HG03196 (cell line): Measurements from ENCODE around the gene DSC3.
"Not testable (repeated sequence)": the region's sequence is repeated elsewhere in the genome, so short reads cannot be mapped to it uniquely, and the experiment has no call there.

ENCODE experiments used
- ATAC-seq: cut with Tn5 transposase; IDR thresholded peaks from one replicate; pipeline ENCODE4 v1.9.1; 2021; ENCODE audit not compliant: unreplicated experiment

DSC3 gene

GRCh38 chr18:31041271-31042083, 1.1 kb downstream of the DSC3 start:
- ATAC-seq = no peak

- no peak for ATAC-seq
Measured at GRCh38 chr18:31040686-31041270, 1.8 kb downstream of the DSC3 start.

DNA sequence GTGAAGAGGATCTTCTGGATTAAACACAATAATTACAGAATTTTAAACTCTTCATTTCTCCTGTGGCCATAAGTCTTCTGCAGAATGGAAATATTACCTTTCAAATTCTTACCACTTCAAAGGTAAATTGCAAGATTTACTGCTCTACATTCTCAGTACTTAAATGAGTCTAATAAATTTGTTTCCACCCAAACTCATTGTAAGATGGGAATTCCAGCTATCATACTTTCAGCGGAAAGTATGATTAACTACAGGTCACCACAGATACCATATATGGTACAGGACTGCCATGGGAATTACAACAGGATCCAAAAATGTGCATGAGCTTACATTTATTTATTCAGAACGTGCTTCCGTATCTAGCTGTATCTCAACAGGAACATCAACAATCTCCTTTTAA, 3.1 kb downstream of the DSC3 start:
- ATAC-seq = no peak

DNA sequence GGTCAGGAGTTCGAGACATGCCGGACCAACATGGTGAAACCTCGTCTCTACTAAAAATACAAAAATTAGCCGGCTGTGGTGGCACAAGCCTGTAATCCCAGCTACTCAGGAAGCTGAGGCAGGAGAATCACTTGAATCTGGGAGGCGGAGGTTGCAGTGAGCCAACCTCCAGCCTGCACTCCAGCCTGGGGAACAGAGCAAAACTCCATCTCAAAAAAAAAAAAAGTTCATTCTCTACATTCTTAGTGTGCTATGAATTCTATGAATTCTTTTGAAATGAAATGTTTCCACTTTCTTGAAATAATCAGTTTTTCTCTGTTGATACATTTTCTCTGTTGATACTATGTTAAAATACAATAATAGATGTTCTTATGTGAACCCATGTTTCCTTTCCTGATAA, 4.9 kb downstream of the DSC3 start:
- ATAC-seq = not testable (repeated sequence)

DNA sequence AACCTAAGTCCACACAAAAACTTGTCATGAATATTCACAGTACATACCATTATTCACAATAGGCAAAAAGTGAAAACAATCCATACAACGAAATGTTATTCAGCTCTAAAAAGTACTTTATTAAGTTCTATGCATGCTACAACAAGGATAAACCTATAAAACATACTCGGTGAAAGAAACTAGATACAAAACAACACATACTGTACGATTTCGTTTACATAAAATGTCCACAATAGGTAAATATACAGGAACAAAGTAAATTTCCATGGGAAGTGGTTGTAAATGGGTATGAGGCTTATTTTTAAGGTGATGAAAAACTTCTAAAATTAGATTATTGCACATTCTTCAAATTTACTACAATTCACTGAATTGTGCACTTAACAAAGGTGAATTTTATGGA, 8.0 kb downstream of the DSC3 start:
- ATAC-seq = no peak

DNA sequence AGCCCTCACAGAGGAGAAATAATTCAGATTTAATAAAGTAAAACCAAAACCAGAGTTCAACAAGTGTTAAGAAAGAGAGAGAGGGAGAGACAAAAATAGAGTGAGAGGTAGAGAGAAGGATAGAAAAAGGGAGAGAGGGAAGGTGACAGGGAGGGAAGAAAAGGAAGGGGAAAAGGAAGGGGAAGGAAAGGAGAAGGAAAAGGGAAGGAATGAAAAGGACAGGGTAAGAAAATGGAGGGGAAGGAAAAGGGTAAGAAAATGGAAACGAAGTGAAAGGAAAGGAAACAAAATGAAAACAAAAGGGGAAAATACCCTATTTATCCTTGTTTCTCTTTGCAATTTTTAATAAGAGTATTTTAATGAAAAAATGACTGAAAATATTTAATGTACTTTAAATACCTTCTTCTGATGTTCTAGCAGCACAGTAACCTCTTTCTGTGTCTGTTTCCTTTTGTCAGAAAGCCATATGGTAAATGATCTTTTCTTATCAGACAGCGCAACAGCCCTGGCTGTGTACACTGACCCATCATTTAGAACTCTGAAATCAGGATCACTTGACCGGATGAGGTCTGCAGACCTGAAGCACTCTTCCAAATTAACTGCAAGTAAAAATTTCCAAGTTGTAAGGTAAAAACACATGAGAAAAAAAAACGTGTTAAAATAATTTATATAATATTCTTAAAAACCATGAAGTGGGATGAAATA, 11.8 kb downstream of the DSC3 start:
- ATAC-seq = no peak

GRCh38 chr18:31015715-31016434, 26.7 kb downstream of the DSC3 start:
- no peak for ATAC-seq

DNA sequence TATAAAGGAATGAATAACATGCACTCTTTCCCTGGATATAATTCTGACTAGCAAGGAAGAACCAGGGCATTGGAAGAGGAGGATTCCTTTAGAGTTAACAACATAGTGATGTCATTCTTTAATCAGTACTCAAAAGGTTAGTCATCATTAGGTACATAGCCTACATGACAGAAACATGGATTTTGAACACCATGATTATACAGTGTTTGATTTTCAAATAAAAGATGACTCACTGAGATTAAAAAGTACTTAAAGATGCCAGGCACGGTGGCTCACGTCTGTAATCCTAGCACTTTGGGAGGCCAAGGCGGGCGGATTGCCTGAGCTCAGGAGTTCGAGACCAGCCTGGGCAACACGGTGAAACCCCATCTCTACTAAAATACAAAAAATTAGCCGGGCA, 31.1 kb downstream of the DSC3 start:
- not testable (repeated sequence) for ATAC-seq

DNA sequence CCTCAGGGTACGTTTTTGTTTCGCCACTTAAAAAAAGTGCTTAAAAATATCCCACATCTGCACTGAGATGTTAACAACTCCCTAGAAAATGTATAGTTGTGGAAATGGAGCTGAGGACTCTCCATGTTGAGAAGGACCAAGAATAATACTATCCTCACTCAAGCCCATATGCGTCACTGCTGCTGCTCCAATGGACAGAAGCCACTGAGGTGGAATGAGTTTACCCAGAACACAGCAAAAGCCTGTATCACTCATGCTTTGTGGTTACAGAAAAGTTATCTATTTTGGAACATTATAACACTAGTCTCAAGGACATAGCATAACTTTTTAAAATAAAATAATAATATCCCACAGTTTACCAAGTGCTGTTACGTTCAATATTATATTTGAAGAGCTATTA, 31.9 kb downstream of the DSC3 start:
- ATAC-seq = no peak

DNA sequence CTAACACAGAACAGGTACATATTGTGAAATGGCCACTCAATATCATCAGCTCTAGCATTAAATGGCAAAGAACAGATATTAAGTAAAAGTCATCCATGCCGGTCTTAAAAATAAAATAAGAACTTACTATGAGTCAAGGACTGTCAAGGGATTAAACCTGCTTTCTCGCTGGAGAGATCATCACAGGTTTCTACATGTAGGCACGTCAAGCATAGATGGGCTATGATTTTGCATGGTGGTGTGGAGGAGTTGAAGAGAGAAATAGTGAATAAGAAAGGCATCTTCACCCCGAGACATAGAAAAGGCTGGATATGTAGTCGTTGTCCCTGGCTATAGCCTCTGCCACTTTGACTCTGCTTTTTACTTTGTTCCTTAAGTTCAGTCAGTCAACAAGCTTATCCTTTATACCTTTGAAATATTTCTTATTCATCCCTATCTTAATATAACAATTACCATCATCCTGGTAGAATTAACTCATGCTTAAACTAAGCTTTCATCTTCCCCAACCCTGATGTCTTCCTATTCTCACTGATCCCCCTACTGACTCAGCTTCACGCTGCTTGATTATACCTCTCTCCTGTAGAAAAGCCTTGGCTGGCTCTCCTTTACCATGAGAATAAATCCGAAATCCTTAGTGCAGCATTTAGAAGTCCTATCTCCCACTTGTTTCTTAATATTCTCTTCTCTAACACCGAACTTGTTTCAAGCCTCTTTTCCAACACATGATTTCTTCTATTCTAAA, 42.5 kb downstream of the DSC3 start:
- no peak for ATAC-seq

DNA sequence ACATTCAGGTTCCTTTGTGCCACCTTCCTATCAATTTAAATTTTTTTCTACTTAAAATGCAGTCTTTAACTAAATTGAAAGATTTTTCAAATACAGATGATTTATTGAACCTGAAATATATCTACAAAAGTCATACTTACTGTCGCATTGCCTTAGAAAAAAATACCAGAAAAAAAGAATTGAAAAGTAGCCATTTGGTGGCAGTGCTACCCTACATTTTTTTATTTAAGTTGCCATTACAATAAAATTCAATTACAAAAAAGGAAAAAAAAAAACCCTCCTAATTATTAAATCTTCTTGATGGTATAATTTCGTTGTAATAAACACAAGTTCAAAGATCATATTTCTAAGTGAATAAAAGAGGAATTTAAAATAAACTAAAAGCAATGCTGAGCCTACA, 43.4 kb downstream of the DSC3 start:
- ATAC-seq = no peak

DNA sequence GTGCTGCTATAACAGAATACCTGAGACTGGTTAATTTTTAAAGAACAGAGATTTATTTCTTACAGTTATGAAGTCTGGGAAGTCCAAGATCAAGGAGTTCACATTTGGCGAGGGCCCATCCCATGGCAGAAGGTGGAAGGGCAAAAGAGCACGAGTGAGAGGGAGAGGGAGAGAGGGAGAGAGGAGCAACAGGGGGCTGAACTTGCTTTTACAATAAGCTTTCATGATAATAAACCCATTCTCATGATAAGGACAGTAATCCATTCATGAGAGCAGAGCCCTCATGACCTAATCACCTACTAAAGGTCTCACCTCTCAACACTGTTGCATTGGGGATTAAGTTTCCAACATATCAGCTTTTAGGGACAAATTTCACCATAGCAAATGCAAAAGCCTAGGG, 45.3 kb downstream of the DSC3 start:
- no peak for ATAC-seq

DNA sequence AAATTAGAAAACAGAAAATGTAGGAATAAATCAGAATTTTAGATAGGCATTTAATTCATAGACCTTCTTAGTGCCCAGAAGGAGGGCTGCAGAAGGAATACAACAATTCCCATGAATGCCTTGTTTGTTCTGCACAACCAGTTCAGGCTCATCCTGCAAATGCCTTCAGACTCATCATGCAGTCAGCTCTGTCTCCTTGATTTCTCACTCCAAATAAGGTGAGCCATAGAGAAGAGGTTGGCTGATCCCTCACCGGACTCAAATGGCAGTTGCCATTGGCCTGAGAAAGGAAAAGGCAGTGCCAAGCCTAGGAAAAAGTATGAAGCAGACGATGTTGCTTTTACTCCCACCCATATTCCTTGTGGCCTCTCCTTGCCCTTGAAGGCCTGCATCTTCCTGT, 50.3 kb downstream of the DSC3 start:
- no peak for ATAC-seq

- ATAC-seq = no peak
Measured at GRCh38 chr18:30991397-30991796, 51.1 kb downstream of the DSC3 start.

DNA sequence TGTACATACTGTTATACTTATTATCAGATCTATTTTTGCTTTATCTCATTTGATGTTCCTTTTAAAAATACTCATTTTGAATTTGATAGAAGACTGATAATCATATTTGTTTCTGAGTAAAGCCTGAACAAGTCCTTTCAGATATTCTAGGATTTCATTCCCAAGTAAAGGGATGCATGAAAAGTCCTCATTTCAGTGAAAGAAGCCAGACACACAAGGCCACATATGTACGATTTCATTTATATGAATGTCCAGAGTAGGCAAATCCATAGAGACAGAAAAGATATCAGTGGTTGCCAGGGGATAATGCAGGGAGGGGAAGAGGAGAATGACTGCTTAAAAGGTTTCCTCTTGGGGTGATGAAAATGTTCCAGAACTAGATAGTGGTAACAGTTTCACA, 53.4 kb downstream of the DSC3 start:
- no peak for ATAC-seq

- ATAC-seq = no peak
Measured at GRCh38 chr18:30988440-30988839, 54.1 kb downstream of the DSC3 start.

DNA sequence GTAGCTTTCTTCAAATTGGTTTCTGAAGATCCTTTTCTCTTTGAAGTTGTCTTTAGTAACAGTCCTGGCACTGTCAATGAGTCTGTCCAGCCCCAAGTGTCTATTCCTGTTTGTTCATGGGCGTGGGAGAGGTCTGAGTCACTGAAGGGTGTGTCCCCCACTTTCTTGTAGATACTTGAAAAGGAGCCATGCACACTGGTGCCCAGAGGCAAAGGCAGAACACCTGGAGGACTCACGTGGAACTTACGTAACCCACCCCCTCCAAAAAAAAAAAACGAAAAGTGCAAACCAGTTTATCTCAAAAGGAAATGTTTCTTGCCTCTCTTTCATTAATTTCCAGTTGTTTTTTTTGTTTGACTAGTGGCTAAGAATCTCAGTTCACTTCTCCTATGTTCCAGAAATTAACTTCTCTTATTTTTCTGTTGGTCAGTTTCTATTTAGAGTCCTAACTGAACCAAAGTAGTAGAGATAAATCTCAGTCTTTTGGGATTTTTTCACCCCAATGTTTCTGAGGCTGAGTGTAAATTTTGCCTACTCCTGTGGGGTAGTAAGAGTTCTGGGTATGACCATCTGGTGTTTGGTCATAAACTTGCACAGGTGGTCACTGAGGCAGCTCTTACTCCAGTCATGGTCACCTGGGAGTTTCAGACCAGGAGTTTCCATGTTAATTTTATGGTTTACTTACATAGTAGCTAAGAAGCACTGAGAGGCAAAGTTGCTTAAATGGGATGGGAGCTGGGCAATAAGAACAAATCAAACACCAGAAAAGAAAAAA, 54.9 kb downstream of the DSC3 start:
- no peak for ATAC-seq

DNA sequence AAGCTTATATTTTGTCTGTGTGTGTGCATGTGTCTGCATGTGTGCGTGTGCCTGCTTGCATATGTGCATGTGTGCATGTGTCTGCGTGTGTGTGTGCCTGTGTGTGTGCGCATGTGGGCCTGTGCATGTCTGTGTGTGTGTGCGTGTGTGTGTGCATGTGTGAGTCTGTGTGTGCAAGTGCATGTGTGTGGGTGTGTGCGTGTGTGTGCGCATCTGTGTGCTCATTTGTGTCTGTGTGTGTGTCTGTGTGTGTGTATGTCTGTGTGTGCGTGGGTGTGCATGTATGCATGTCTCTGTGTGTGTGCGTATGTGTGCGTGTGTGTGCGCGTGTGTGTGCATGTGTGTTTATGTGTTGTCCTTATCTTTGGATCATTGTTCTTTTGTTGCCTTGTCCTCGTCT, 56.8 kb downstream of the DSC3 start:
- no peak for ATAC-seq

DNA sequence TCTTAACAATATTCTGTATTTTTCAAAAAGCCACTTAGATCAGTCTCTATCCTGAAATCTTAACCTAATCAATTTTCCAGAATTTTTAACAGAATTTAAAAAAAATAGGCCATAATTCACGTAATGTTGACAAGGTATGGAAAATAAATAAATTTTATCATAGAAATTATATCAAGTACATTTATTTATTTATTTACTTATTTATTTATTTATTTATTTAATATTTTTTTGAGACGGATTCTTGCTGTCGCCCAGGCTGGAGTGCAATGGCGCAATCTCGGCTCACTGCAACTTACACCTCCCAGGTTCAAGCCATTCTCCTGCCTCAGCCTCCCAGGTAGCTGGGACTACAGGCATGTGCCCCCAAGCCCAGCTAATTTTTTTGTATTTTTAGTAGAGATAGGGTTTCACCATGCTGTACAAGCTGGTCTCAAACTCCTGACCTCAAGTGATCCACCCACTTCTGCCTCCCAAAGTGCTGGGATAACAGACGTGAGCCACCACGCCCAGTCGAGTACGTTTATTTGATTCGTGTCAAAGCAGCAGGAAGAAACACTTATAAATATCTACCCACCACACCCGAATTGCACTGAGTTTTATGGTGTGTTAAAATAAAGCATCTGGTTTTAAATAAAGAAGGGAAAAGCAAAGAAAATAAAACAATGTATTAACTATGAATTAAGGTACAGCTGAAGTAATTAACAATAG, 60.1 kb downstream of the DSC3 start:
- ATAC-seq = no peak
